HG03571 (cell line): ENCODE results near the gene GSK3B.
A peak's percentile ranks its signal among the peaks of the same experiment; 100 is the strongest.

Source experiments
- ATAC-seq: cut with Tn5 transposase; IDR thresholded peaks from one replicate; pipeline ENCODE4 v1.9.1; 2021; ENCODE audit not compliant: unreplicated experiment

Gene GSK3B

DNA sequence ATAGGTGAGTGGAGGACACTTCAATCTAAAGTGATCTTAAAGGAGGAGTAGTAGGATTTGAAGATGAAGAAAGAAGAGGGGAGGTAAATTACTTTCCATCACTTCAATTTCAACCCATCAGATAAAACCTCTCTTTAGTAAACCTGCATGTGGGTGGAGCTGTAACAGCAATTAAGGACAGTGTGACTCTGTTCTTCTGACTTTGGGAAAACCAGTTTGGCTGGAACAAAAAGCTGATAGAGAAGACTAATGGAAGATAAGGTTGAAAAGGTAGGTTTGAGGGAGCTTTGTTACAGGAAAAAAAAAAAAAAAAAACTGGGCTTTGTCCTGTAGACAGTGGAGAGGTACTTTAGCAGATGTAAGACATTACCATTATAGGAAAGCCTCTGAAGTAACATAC lies 4.5 kb upstream of the GSK3B start:
- no peak for ATAC-seq

DNA sequence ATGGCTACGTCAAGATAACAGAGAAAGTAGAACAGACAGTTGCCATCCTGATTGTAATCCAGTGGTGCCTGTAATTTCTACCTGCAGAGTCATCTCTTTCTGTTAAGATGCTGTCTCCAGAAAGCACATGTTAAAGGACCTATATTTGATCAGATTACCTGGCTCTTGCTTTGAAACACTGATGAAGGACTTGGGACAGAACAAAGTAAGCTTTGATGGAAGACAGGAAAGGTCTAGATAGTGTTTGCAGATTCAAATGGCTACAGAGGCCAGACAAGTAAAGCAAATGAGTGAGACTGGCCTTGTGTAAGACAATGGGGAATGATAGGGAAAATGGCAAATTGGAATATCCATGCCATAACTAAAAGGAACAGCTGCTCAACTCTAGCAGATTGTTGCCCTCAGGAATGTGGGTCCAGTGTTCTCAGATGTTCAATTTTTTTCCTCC lies 1.8 kb upstream of the GSK3B start:
- no peak for ATAC-seq

GRCh38 chr3:120095226-120095978 lies 1.2 kb upstream of the GSK3B start:
- peak; percentile 41 for ATAC-seq

GRCh38 chr3:120094776-120095225 lies 554 bp upstream of the GSK3B start:
- peak; percentile 66 for ATAC-seq

DNA sequence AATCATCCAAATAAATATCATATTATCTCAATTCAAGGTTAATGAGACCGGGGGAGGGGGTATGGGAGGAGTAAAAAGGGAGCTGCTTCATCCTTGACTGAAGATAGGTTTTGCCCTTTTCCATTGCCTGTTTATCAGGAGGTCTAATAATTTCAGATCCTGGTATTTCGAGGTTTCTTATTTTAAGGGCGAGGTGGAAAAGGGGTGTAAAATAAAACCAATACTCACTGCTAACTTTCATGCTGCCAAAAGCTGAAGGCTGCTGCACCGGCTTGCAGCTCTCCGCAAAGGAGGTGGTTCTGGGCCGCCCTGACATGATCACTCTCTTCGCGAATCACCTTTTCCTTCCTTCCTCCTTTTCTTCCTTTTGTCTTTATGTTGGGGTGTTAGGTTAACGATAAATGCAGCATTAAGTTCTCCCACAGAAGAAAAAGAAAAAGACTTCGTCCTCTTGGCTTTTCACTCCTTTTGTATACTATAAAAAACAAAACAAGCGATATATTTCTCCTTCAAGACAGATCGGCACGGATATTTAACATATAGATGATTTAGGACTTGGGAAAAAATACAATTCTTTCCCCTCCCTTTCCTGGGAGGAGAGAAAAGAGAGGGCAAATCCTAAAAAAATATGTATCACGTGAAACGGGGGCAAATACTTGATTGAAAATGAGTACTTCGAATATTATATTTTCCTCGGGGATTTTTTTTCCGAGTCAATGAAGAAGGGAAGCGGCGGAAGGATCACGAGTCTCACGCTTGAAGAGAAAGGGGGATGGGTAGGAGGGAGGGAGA lies 932 bp downstream of the GSK3B start:
- no peak for ATAC-seq

- ATAC-seq, result no peak
Measured at GRCh38 chr3:120092474-120092873, 1.8 kb downstream of the GSK3B start.

DNA sequence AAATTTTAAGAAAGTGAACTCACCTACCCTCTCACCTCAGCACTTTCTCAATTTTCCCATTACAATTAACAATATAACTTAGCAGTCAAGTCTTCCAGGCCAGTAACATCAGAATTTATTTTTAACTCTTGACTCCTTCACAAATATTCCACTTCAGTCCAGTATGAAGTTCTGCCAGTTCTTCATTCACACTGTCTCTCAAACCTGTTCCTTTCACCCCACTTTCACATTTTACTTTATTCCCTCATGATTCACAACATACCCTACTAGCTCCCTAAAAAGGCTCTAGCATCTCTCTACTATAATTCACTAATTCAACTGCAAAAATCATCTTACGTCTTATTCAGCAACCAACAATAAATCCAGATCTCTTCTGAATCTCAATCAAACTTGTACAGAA lies 3.8 kb downstream of the GSK3B start:
- no peak for ATAC-seq

DNA sequence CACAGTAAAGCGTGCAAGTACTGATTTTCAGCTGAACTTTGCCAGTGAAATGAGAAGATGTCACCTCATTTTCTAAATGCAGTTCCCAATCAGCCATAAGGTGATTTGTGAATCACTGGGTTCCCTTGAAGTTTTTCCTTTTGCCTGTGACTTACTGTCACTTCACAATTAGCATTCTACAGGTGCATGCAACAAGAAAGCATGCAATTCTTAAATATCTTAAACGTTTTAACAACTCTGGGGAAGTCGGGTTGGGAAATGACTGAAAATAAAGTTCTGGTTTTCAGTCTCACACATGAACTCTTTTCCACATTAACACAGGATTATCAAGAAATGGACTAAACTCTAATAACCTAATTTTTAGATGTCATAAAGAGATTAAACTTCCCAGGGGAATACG lies 5.2 kb downstream of the GSK3B start:
- ATAC-seq, result no peak

DNA sequence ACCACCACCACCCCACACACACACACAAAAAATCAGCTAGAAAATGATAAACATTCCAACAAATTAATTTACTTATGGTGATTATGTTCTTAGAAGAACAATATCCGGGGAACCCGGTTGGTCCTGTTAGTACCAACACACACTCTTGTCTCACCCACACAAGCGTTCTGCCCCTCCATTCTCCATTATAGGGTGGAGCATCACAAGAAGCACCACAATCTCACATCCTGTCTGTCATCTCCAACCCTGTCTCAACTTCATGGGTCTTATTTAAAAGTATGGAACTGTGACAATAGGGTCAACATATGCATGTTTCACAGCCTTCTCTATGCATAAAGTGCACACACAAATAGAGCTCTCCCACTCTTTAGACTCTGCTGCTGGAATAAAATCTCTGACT lies 5.6 kb downstream of the GSK3B start:
- ATAC-seq, result no peak

DNA sequence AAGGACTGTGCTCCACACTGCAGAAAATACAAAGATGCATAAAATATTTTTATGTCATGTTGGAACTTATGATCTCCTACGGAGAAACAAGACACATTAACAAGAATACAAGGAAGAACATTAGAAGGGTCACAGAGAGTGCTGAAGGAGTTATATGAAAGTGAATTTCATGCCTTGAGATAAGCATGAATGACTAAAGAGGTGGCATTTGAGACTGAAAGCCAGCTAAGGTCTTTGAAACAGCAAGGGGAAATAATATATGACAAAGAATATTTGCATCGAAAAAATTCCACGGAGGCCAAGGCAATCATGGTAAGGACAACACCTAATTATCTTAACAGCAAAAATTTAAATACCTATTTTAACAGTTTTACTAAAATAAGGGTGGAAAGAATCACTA lies 12.5 kb downstream of the GSK3B start:
- ATAC-seq, result no peak

- ATAC-seq, result no peak
Measured at GRCh38 chr3:120080836-120081235, 13.4 kb downstream of the GSK3B start.

DNA sequence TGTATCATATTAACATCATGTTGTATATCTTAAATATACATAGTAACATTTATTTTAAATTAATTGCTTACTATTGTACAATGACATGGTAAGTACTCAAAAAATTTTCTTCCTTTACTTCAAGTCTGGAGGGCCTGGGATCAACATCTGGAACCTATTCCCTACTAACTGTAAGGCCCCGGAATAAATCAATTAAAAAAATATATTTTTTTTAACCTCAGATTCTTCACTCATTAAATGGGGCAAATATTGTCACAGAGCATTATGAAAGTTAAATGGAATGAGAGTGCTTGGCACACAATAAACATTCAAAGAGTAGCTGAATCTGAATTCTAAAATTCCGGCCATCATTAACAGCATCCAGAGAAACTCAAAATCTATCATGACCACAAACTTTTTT lies 16.5 kb downstream of the GSK3B start:
- no peak for ATAC-seq

DNA sequence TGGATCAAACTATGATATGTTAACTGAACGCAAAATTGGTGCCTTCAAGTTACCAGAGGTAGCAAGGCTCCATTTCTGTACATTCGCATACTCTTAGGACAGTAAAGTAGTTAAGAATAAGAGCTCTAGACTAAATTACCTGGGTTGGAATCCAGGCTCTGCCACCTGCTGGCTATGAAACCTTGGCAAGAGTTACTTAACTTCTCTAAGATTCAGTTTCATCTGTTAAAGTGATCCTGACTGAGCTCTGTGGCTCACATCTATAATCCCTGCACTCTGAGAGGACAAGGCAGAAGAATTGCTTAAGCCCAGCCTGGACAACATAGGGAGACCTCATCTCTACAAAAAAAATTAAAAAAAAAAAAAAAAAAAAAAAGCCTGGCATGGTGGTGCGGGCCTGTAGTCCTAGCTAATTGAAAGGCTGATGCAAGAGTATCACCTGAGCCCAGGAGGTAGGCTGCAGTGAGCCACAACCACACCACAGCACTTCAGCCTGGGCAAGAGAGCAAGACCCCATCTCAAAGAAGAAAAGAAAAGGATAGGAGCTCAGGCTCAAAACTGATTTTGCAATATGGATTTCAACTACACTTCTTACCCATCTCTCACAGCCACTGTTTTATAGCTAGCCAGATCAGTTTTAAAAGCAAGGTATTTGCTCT lies 21.3 kb downstream of the GSK3B start:
- ATAC-seq, result no peak

DNA sequence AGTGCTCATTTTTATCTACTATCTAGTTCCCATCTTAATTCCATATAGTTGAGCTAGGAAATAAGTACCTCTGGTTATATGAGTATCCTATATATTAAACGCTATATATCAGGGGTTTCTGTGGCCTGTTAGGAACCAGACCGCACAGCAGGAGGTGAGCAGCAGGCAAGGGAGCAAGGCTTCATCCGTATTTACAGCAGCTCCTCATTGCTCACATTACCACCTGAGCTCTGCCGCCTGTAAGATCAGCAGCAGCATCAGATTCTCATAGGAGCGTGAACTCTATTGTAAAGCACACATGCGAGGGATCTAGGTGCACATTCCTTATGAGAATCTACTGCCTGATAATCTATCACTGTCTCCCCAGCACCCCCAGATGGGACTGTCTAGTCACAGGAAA lies 23.0 kb downstream of the GSK3B start:
- ATAC-seq, result no peak

GRCh38 chr3:120070263-120070981 lies 23.8 kb downstream of the GSK3B start:
- no peak for ATAC-seq

- ATAC-seq, result no peak
Measured at GRCh38 chr3:120067083-120067482, 27.2 kb downstream of the GSK3B start.

- ATAC-seq, result no peak
Measured at GRCh38 chr3:120066634-120067033, 27.6 kb downstream of the GSK3B start.

GRCh38 chr3:120064641-120065040 lies 29.6 kb downstream of the GSK3B start:
- ATAC-seq, result no peak

GRCh38 chr3:120062474-120062873 lies 31.8 kb downstream of the GSK3B start:
- ATAC-seq, result no peak

DNA sequence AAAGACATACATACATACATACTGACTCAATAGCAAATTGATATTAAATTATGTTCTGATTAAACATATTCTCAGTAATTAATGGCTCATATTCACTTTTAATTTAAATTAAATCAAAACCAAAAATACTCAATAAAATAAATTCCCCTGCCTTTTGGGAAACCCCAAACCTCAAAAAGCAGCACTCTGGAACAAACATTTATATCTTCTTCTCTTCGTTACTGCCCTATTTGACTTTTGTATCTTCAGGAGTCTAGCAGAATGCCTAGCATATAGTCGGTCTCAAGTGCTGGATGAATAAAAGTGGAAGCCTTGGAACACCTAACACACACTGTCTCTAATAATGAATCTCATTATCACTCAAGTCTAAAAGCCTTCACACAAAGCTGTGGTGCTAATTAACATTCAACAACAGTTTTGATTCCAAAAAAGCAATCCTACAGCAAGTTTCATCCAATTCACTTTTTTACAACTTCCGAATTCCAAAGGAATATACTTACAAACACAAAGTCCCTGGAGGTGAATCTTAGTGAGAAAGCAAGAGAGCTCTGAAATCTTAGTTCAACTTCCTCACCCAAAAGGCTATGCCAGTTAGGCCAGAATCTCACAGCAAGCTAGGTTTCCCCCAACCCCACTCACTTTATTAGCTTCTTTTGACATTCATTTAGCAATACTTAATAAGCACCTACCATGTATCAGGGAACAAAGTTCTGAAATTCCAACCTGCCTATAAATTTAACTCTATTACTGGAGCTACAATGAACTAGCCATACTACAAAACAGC lies 35.0 kb downstream of the GSK3B start:
- no peak for ATAC-seq
